ENCODE results near the gene RUBCNL. TPM values are rescaled to one million over a fixed set of nuclear protein-coding genes. Genes with fewer than 3 reads are reported as not detected.

RUBCNL gene
- total RNA-seq, 3 donors from 2014 or later: 13.5 to 35.2 (median 32.6) TPM

DNA sequence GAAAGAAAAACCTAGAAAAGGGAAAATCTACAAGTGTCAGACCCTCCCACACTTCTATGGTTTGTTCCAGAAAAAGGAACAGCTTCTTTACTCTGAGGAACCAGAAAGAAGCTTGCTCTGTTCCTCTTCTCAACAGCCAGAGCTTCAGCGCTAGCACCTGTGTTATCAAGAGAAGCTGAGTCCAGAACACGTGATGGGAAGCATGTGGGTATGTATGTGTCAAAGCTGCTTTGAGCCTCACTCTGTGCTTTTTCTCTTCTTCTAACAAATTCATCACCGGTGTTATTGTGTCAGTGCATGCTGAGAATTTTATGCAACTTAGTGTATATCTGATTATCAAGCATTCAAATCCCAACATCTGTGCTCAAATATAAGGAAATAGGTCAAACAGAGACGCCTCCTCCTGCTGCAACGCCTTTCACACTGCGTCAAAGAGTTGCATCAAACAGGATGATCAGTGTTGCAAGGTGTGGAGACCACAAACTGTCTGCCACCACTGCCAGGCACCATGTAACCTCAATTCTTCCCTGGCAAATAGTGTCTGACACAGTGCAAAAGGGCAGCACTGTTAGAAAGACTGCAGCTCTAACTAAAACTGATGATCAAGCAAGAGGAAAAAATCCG, 91.4 kb downstream of the RUBCNL start:
- DNase-seq (peak in 1 of 3 donors; percentile 34), ATAC-seq (peak; percentile 80)
- TF ChIP-seq CTCF (IDR thresholded peaks at IDR 0.05): no peak
- intact Hi-C loops (cut with DNase I, micrococcal nuclease): no loop called here
- Histone ChIP-seq H3K9me3 (peaks cover 3% of the 10 kb centered on the region), H3K36me3 (ENCODE audit: low read depth) (no peaks in the 10 kb centered on the region), H3K4me3 (no peak overlapping the region), H3K4me1 (ENCODE audit: low read depth) (no peaks in the 10 kb centered on the region)

DNA sequence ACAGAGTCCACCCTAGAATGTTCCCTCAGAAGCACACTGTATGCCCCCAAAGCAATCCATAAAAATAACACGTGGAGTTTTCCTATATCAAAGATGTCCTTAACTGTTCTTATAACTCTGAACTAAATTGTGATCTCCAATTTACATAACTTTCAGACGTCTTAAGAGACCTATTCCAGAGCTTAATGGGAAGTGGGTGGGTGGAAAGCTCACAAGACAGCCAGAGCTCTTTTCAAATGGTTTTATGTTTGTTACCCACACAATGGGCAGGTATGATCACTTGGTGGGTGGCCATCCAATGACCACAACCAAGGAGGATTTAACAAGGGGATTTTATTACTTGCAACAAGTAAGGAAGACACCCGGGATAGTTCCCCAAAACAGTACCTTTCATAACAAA, 93.6 kb downstream of the RUBCNL start:
- intact Hi-C loops (cut with DNase I, micrococcal nuclease): no loop called here
- Histone ChIP-seq H3K4me3 (no peak overlapping the region), H3K4me1 (ENCODE audit: low read depth) (no peaks in the 10 kb centered on the region), H3K36me3 (ENCODE audit: low read depth) (no peaks in the 10 kb centered on the region), H3K9me3 (no peaks in the 10 kb centered on the region)
- DNase-seq (no peak), ATAC-seq (no peak)
- TF ChIP-seq CTCF (IDR thresholded peaks at IDR 0.05): no peak

Other genes with a start within 250 kb of the RUBCNL start
- 10 to 100 TPM; 15.7 to 53.3 (median 35.1) TPM for gene LCP1, start 205.1 kb downstream of the RUBCNL start, total RNA-seq
- gene LRRC63, start 175.3 kb downstream of the RUBCNL start, total RNA-seq: not detected
- 10 to 100 TPM; 13.4 to 44.1 (median 16.1) TPM for gene LRCH1, start 165.9 kb upstream of the RUBCNL start, total RNA-seq

Data from mucosa of descending colon (tissue), 3 donors.